Ascending aorta (tissue), 2 donors: ENCODE data around the gene PTPN23. TPM values are rescaled to one million over a fixed set of nuclear protein-coding genes. Genes with fewer than 3 reads are reported as not detected.

Experiments
- DNase-seq, 2 donors: peaks; one replicate each; pipeline ENCODE4 v3.0.0-alpha.2; 2019; ENCODE audit warnings: low spot score in 2 of 2
- H3K27ac ChIP-seq, 2 donors: fragments of 200-600 bp; sonication (generic); one replicate each; pipeline ENCODE4 v1.5.1; 2016 to 2017; ENCODE audit warnings: mild to moderate bottlenecking in 1 of 2
- H3K27me3 ChIP-seq: fragments of 200-600 bp; sonication (generic); one replicate; pipeline ENCODE4 v1.5.1; 2017
- H3K36me3 ChIP-seq, 2 donors: fragments of 200-600 bp; sonication (generic); one replicate each; pipeline ENCODE4 v1.5.1; 2016
- H3K4me1 ChIP-seq, 2 donors: fragments of 200-600 bp; sonication (generic); one replicate each; pipeline ENCODE4 v1.5.1; 2016 to 2017; ENCODE audit warnings: mild to moderate bottlenecking in 1 of 2
- H3K4me3 ChIP-seq, 2 donors: fragments of 200-600 bp; sonication (generic); one replicate each; pipeline ENCODE4 v1.5.1; 2016 to 2017; ENCODE audit warnings: mild to moderate bottlenecking in 1 of 2
- H3K9me3 ChIP-seq, 2 donors: fragments of 200-600 bp; sonication (generic); one replicate each; pipeline ENCODE4 v1.5.1; 2016
- CTCF ChIP-seq, 3 experiments: fragments of 200-600 bp in 2 of 3; fragments of 450-650 bp in 1 of 3; sonication (generic) in 2 of 3; IDR thresholded peaks; one replicate each; pipeline ENCODE4 v1.5.1; 2016 to 2019; ENCODE audit warnings: antibody characterized with exemption in 3 of 3, mild to moderate bottlenecking in 1 of 3, moderate library complexity in 1 of 3
- intact Hi-C: fragments of 100-400 bp; cut with DNase I; formaldehyde crosslinking; loops from one replicate; pipeline ENCODE4 v1.15.1; 2023
- total RNA-seq: library from RNA; depleted of rRNA; stranded (reverse); fragments of >200 nt; gene quantifications from one replicate; pipeline ENCODE4 v1.1.0, GENCODE V29; 2016

The PTPN23 gene
- total RNA-seq, 1 donor from 2014 or later: 35.2 TPM

- H3K27ac ChIP-seq: no peak overlapping the region
- DNase-seq: no peak
- peaks cover 43 to 59% of the 10 kb centered on the region in 2 donors for H3K36me3 ChIP-seq
- H3K27me3 ChIP-seq: no peaks in the 10 kb centered on the region
- H3K9me3 ChIP-seq: no peaks in the 10 kb centered on the region
- intact Hi-C loops: no loop called here
- peaks cover 3 to 8% of the 10 kb centered on the region in 2 donors for H3K4me1 ChIP-seq
- no peak for TF ChIP-seq CTCF (IDR thresholded peaks at IDR 0.05)
- no peak overlapping the region for H3K4me3 ChIP-seq
Observed at GRCh38 chr3:47418167-47419082, 37.6 kb downstream of the PTPN23 start.

- no peaks in the 10 kb centered on the region for H3K9me3 ChIP-seq
- H3K4me1 ChIP-seq: peaks cover 3 to 8% of the 10 kb centered on the region in 2 donors
- no peak for DNase-seq
- no peak for TF ChIP-seq CTCF (IDR thresholded peaks at IDR 0.05)
- intact Hi-C loops: loop anchor here (5.0 kb wide), 1 partner anchor 368 kb away; no protein-coding TSS in a partner anchor
- H3K4me3 ChIP-seq: no peak overlapping the region
- no peak overlapping the region for H3K27ac ChIP-seq
- no peaks in the 10 kb centered on the region for H3K27me3 ChIP-seq
- H3K36me3 ChIP-seq: peaks cover 36 to 58% of the 10 kb centered on the region in 2 donors
Observed at GRCh38 chr3:47419083-47420043, 38.5 kb downstream of the PTPN23 start.

GRCh38 chr3:47420044-47420430, 39.2 kb downstream of the PTPN23 start:
- H3K27ac ChIP-seq: no peak overlapping the region
- intact Hi-C loops: loop anchor here (5.0 kb wide), 1 partner anchor 367 kb away; no protein-coding TSS in a partner anchor
- no peaks in the 10 kb centered on the region for H3K9me3 ChIP-seq
- no peaks in the 10 kb centered on the region for H3K27me3 ChIP-seq
- H3K36me3 ChIP-seq: peaks cover 30 to 57% of the 10 kb centered on the region in 2 donors
- peaks cover 3 to 8% of the 10 kb centered on the region in 2 donors for H3K4me1 ChIP-seq
- no peak overlapping the region for H3K4me3 ChIP-seq
- no peak for TF ChIP-seq CTCF (IDR thresholded peaks at IDR 0.05)
- DNase-seq: no peak

GRCh38 chr3:47420511-47421484, 40.0 kb downstream of the PTPN23 start:
- Histone ChIP-seq H3K36me3 (peaks cover 29 to 61% of the 10 kb centered on the region in 2 donors), H3K27ac (peak overlapping the region; percentile 65 to 67), H3K4me1 (peaks cover 3 to 8% of the 10 kb centered on the region in 2 donors), H3K4me3 (no peak overlapping the region), H3K9me3 (no peaks in the 10 kb centered on the region), H3K27me3 (no peaks in the 10 kb centered on the region)
- peak; percentile 63 to 93 for DNase-seq
- peak; percentile 92 to 96 (median 94) for TF ChIP-seq CTCF (IDR thresholded peaks at IDR 0.05)
- intact Hi-C loops: loop anchor here (1.0 to 5.0 kb wide), 3 partner anchors 55 to 367 kb away; partner anchors contain the start of genes ELP6 and SCAP
